ENCODE data around the gene TPCN1. TPM values are rescaled to one million over a fixed set of nuclear protein-coding genes. Genes with fewer than 3 reads are reported as not detected.

The TPCN1 gene
- total and polyA plus RNA-seq, 2 of the 13 experiments (the other 11 are each of a cell fraction or from before 2014, with no cell fraction given), result 8.0 to 26.8 TPM

DNA sequence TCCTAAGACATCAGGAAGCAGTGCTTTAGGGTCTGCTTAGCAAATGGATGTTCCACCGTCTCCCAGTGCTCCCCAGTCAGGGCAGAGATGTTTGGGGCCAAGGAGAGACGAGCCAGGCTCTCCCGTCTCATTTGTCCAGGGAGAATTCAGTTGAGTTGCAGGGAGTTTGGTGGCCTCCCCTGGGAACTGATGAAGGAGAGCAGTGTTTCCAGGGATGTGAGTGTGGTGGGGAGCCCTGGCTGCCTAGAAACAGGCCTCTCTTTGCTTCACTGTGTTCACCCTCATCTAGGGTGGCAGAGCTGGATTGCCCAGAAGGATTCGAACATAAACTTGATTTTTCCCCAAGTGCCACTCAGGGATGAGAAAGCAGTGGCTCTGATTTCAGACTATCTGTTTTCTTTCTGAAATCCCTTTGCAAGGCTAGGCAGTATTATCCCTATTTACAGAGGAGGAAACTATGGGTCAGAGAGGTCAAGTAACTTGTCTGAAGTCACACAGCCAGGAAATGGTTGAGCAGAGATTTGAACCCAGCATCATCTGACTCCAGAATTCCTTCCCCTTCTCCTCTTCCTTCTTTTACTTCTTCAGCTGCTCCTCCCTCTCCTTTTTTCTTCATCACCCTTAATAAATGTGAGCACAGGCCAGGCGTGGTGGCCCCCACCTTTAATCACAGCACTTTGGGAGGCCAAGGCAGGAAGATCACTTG is 6.6 kb downstream of the TPCN1 start:
- no peak overlapping the region for H2AFZ ChIP-seq (ENCODE audit: low read length)
- in situ Hi-C loops (cut with HindIII; ENCODE audit: extremely low pct_ligation_motif_present, low pct_unique_long_range_greater_than_20kb) (no loop called here), intact Hi-C loops (cut with micrococcal nuclease; ENCODE audit: unreplicated experiment) (no loop called here)
- H4K20me1 ChIP-seq (ENCODE audit: insufficient read depth, low read length), result no peaks in the 10 kb centered on the region
- no peak overlapping the region for H3K9ac ChIP-seq (ENCODE audit: insufficient read depth, low read depth, low read length)
- FAIRE-seq, result no peak
- CTCF ChIA-PET (ENCODE audit: low intra/inter-chr PET ratio, low total read pairs), result no interaction called here
- no peaks in the 10 kb centered on the region for H3K27me3 ChIP-seq (ENCODE audit: control insufficient read depth in 1 of 2, insufficient read depth in 2 of 2, low read length in 2 of 2)
- BruUV-seq (replicated peaks), result no TSS peak
- WGBS (ENCODE audit: low lambda C conversion rate), result over 99% methylated on average over 5 of the region's 5 CpGs
- POLR2A ChIA-PET, result no interaction called here
- H3K4me3 ChIP-seq (replicated peaks in 1 of 3; ENCODE audit: insufficient read depth in 1 of 3, low read depth in 2 of 3, low read length in 3 of 3), result no peak overlapping the region
- H3K27ac ChIP-seq (ENCODE audit: extremely low read length, insufficient read depth, low read length), result no peak overlapping the region
- no peak overlapping the region for H3K4me2 ChIP-seq (ENCODE audit: low read depth, low read length)
- no peak for TF ChIP-seq TSC22D2 (CRISPR knock-in tag; IDR thresholded peaks at IDR 0.05; ENCODE audit: borderline replicate concordance)
- no peak for TF ChIP-seq ELF4 (CRISPR knock-in tag; IDR thresholded peaks at IDR 0.05; ENCODE audit: borderline replicate concordance)
- no peak for TF ChIP-seq ONECUT2 (CRISPR knock-in tag; IDR thresholded peaks at IDR 0.05)
- TF ChIP-seq CHD2 (IDR thresholded peaks at IDR 0.05; ENCODE audit: low read depth, low read length), result no peak
- no peak for TF ChIP-seq MED13 (CRISPR knock-in tag; IDR thresholded peaks at IDR 0.05)
- TF ChIP-seq NFE2L2 (IDR thresholded peaks at IDR 0.05; ENCODE audit: low read length), result no peak
- no peak for DNase-seq (ENCODE audit: low spot score)
- H3K4me1 ChIP-seq (ENCODE audit: insufficient read depth, low read length), result peaks cover 60% of the 10 kb centered on the region
- ATAC-seq, result no peak
- peaks cover 3 to 10% of the 10 kb centered on the region in 2 experiments; a peak in 3 of 5 replicates for H3K36me3 ChIP-seq (replicated peaks in 1 of 2; ENCODE audit: control insufficient read depth in 1 of 2, insufficient read depth in 2 of 2, low read length in 2 of 2)
- no peaks in the 10 kb centered on the region for H3K79me2 ChIP-seq (ENCODE audit: insufficient read depth, low read length)
- no peaks in the 10 kb centered on the region for H3K9me3 ChIP-seq (ENCODE audit: low read length)

DNA sequence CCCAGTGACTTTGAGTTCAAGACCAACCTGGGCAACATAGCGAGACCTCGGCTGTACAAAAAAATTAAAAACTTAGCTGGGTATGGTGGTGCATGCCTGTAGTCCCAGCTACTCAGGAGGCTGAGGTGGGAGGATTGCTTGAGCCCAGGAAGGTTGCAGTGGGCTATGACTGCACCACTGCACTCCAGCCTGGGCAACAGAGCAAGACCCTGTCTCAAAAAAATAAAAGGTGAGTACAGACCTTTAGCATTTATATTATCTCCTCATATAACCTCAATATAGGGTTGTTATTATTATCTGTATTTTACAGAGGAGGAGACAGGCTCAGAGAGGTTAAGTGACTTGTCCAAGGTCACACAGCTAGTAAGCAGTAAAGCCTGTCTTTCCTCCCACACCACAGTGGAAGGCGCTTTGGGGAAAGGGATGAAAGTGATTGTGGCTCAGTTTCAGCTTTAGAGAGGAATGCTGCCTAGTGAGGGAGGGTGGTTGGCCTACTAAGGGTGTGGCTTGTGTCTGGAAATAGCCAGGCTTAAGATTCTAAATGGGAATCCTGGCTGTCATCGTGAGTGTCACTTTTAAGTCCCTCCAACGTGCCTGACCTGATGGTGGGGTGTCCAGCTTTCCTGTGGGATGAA is 7.2 kb downstream of the TPCN1 start:
- H4K20me1 ChIP-seq (ENCODE audit: insufficient read depth, low read length), result no peaks in the 10 kb centered on the region
- H3K9ac ChIP-seq (ENCODE audit: insufficient read depth, low read depth, low read length), result 0 out of 2 replicates have a peak overlapping the region, but pooled peaks have one; percentile 17
- no peaks in the 10 kb centered on the region for H3K9me3 ChIP-seq (ENCODE audit: low read length)
- H3K4me3 ChIP-seq (replicated peaks in 1 of 3; ENCODE audit: insufficient read depth in 1 of 3, low read depth in 2 of 3, low read length in 3 of 3), result no peak overlapping the region
- FAIRE-seq (peak; percentile 18), DNase-seq (ENCODE audit: low spot score) (no peak), ATAC-seq (no peak)
- H3K4me2 ChIP-seq (ENCODE audit: low read depth, low read length), result no peak overlapping the region
- no peak overlapping the region for H2AFZ ChIP-seq (ENCODE audit: low read length)
- peak overlapping the region; percentile 73 for H3K27ac ChIP-seq (ENCODE audit: extremely low read length, insufficient read depth, low read length)
- peaks cover 53% of the 10 kb centered on the region for H3K4me1 ChIP-seq (ENCODE audit: insufficient read depth, low read length)
- intact Hi-C loops (cut with micrococcal nuclease; ENCODE audit: unreplicated experiment) (no loop called here), in situ Hi-C loops (cut with HindIII; ENCODE audit: extremely low pct_ligation_motif_present, low pct_unique_long_range_greater_than_20kb) (no loop called here)
- H3K79me2 ChIP-seq (ENCODE audit: insufficient read depth, low read length), result no peaks in the 10 kb centered on the region
- no TSS peak for BruUV-seq (replicated peaks)
- no peaks in the 10 kb centered on the region for H3K27me3 ChIP-seq (ENCODE audit: control insufficient read depth in 1 of 2, insufficient read depth in 2 of 2, low read length in 2 of 2)
- TF ChIP-seq ZNF605 (CRISPR knock-in tag; IDR thresholded peaks at IDR 0.05) (no peak), ZNF768 (CRISPR knock-in tag; IDR thresholded peaks at IDR 0.05) (peak; percentile 92), ZMYM3 (CRISPR knock-in tag; IDR thresholded peaks at IDR 0.05) (peak; percentile 74; the same call in 1 of the 2 replicates)
- WGBS (ENCODE audit: low lambda C conversion rate), result 95% methylated on average over 5 of the region's 5 CpGs
- peaks cover 4 to 11% of the 10 kb centered on the region in 2 experiments; a peak in 3 of 5 replicates for H3K36me3 ChIP-seq (replicated peaks in 1 of 2; ENCODE audit: control insufficient read depth in 1 of 2, insufficient read depth in 2 of 2, low read length in 2 of 2)
- ChIA-PET CTCF (ENCODE audit: low intra/inter-chr PET ratio, low total read pairs) (no interaction called here), POLR2A (no interaction called here)
